ENCODE results near the gene DDB1. TPM values are rescaled to one million over a fixed set of nuclear protein-coding genes. Genes with fewer than 3 reads are reported as not detected.
A peak's percentile ranks its signal among the peaks of the same experiment; 100 is the strongest.

The DDB1 gene
- total RNA-seq (2011; cell fraction: chromatin; rRNA removed; ENCODE audit: low replicate concordance), result 556 and 576 TPM in 2 replicates
- total RNA-seq (2011; cell fraction: nucleolus; rRNA removed), result 305 and 316 TPM in 2 replicates
- total RNA-seq (2011; cell fraction: nucleoplasm; rRNA removed), result 405 and 524 TPM in 2 replicates
- total RNA-seq (2014; rRNA removed) (273 and 325 TPM in 2 replicates), total RNA-seq (2014; rRNA removed; fragmentation: Illumina TruSeq; extraction: Trizol) (237 and 239 TPM in 2 replicates), total RNA-seq (2015; rRNA removed; fragmentation: Illumina TruSeq; extraction: Trizol) (250 and 251 TPM in 2 replicates), total RNA-seq (2021) (307 and 322 TPM in 2 replicates), polyA plus RNA-seq (2011; rRNA removed) (290 and 343 TPM in 2 replicates), polyA plus RNA-seq (2014; fragmentation: Illumina TruSeq; extraction: Trizol) (259 and 266 TPM in 2 replicates), polyA plus RNA-seq (2014; fragmentation: Nextera tagmentation; extraction: Ambion mirVana) (100 to 1,000 TPM; 172 to 361 TPM), polyA plus RNA-seq (2014; rRNA removed) (201 and 224 TPM in 2 replicates), polyA minus RNA-seq (2011; rRNA and poly(A)+ RNA removed) (588 and 731 TPM in 2 replicates), Bru-seq, nascent RNA (percentile 91 among the genes with signal in this experiment), BruChase-seq, experiment 1, labeled RNA remaining after a 2-hour chase (percentile 94 among the genes with signal in this experiment), BruChase-seq, experiment 2, labeled RNA remaining after a 6-hour chase (percentile 95 among the genes with signal in this experiment)
- 317 and 331 TPM in 2 replicates for polyA plus RNA-seq (2011; cell fraction: cytosol; rRNA removed)
- polyA plus RNA-seq (2011; cell fraction: nucleus; rRNA removed), result 256 and 322 TPM in 2 replicates
- 149 and 169 TPM in 2 replicates for polyA plus RNA-seq (2012)
- polyA minus RNA-seq (2011; cell fraction: cytosol; rRNA and poly(A)+ RNA removed), result 325 and 351 TPM in 2 replicates
- 120 and 182 TPM in 2 replicates for polyA minus RNA-seq (2011; cell fraction: nucleus; rRNA and poly(A)+ RNA removed)
- long read RNA-seq, experiment 1, full-length matches to known transcripts, result 597 of 1,115 reads
- long read RNA-seq, experiment 1, partial matches to known transcripts, result 397 of 1,115 reads
- long read RNA-seq, experiment 1, other reads (novel, unspliced or antisense), result 121 of 1,115 reads
- long read RNA-seq, experiment 2, full-length matches to known transcripts, result 115 of 294 reads
- long read RNA-seq, experiment 2, partial matches to known transcripts, result 122 of 294 reads
- long read RNA-seq, experiment 2, other reads (novel, unspliced or antisense), result 57 of 294 reads
- long read RNA-seq, experiment 3, full-length matches to known transcripts, result 49 of 82 reads
- long read RNA-seq, experiment 3, partial matches to known transcripts, result 27 of 82 reads
- long read RNA-seq, experiment 3, other reads (novel, unspliced or antisense), result 6 of 82 reads

DNA sequence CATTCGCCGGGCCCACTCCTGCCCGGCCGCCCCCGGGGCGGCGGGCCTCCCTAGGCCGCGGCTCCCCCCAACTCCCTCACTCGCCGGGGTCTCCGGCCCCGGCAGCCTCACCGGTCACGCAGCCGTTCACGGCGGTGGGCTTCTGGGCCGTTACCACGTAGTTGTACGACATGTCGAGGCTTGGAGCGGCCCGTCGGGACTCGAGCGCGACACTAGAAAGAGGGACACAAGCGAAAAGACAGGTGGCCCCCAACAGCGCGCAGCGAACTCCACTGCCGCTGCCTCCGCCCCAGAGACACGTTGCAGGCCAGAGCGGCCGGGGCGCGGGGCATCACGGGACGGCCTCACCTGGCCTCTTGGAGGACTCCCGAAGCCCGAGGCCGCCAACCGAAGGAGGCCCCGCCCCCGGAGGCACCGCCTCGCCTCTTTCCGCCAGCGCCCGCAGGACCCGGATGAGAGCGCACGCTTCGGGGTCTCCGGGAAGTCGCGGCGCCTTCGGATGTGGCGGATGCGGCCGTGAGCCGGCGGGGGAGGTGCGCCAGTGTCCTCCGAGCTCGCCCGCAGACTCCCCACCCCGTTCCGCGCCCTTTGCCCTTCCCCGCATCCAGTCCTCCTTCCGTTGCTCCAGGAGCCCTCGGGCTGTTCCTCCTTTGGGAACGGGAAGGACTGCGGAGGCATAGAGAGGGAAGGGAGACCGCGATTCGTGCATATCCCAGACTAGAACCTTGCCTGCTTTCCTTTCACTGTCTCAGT, at the start of gene DDB1, which contains the start of gene TKFC:
Gene DDB1 (minus strand): TSS at position 309 of the 753 bp plus-strand sequence. CDS start 137 bp downstream, at position 172.
Gene TKFC (plus strand): TSS at position 432 of the 753 bp plus-strand sequence. CDS start 1,501 bp downstream, outside the sequence.
- Histone ChIP-seq H3K36me3 (ENCODE audit: control insufficient read depth, insufficient read depth, low read length) (peaks cover 35% of the 10 kb centered on the region), H3K4me1 (replicated peaks in 1 of 2; ENCODE audit: control insufficient read depth in 2 of 2, insufficient read depth in 2 of 2, low read length in 2 of 2) (peaks cover 40 to 56% of the 10 kb centered on the region in 2 experiments; a peak in 4 of 5 replicates), H4K20me1 (replicated peaks; ENCODE audit: control insufficient read depth, insufficient read depth, low read length) (peaks cover 7% of the 10 kb centered on the region), H3K4me2 (ENCODE audit: insufficient read depth, low read length) (peak within 1 kb of the TSS; percentile 100), H3K4me3 (peak within 1 kb of the TSS; percentile 88), H2AFZ (ENCODE audit: low read depth, low read length) (peak within 1 kb of the TSS; percentile 82), H3K79me2 (ENCODE audit: control insufficient read depth, insufficient read depth, low read length) (peaks cover 65% of the 10 kb centered on the region), H3K9me3 (replicated peaks; ENCODE audit: control insufficient read depth, insufficient read depth, low read depth, low read length) (no peaks in the 10 kb centered on the region), H3K27me3 (ENCODE audit: control insufficient read depth in 2 of 2, insufficient read depth in 2 of 2, low read length in 2 of 2) (no peaks in the 10 kb centered on the region), H3K9ac (ENCODE audit: insufficient read depth in 1 of 2, low read depth in 2 of 2, low read length in 2 of 2) (peak within 1 kb of the TSS; percentile 99), H3K9me1 (ENCODE audit: control insufficient read depth, insufficient read depth, low read length) (no peaks in the 10 kb centered on the region), H3K27ac (ENCODE audit: extremely low read depth, low read depth, low read length) (peak within 1 kb of the TSS; percentile 97)
- ChIA-PET CTCF (ENCODE audit: low intra/inter-chr PET ratio) (interaction anchor here (1.9 to 8.5 kb wide), 2 partner anchors 52 to 78 kb away, joined by 4 to 135 read pairs; no protein-coding TSS in a partner anchor), POLR2A (interaction anchor here (0.7 to 2.3 kb wide), 12 partner anchors 9 to 323 kb away, joined by 3 to 37 read pairs (median 5); partner anchors contain the start of genes CYB561A3 and TMEM138)
- 1% methylated on average over 57 of the region's 81 CpGs for WGBS (ENCODE audit: insufficient coverage, low coverage, missing lambda C conversion rate)
- BruUV-seq (replicated peaks), result no TSS peak
- ATAC-seq (peak; percentile 92), FAIRE-seq (peak; percentile 52), DNase-seq (ENCODE audit: extremely low read depth in 1 of 4, low spot score in 3 of 4) (peak; percentile 93 to 97 (median 95))
- intact Hi-C loops (cut with micrococcal nuclease), result loop anchor here (2.0 to 5.0 kb wide), 3 partner anchors 30 to 76 kb away; partner anchors contain the start of gene TMEM138
- in situ Hi-C loops (cut with MboI), result no loop called here
- no peak for TF ChIP-seq WHSC1 (IDR thresholded peaks at IDR 0.05; ENCODE audit: low read length)
- TF ChIP-seq, protein P1, sequence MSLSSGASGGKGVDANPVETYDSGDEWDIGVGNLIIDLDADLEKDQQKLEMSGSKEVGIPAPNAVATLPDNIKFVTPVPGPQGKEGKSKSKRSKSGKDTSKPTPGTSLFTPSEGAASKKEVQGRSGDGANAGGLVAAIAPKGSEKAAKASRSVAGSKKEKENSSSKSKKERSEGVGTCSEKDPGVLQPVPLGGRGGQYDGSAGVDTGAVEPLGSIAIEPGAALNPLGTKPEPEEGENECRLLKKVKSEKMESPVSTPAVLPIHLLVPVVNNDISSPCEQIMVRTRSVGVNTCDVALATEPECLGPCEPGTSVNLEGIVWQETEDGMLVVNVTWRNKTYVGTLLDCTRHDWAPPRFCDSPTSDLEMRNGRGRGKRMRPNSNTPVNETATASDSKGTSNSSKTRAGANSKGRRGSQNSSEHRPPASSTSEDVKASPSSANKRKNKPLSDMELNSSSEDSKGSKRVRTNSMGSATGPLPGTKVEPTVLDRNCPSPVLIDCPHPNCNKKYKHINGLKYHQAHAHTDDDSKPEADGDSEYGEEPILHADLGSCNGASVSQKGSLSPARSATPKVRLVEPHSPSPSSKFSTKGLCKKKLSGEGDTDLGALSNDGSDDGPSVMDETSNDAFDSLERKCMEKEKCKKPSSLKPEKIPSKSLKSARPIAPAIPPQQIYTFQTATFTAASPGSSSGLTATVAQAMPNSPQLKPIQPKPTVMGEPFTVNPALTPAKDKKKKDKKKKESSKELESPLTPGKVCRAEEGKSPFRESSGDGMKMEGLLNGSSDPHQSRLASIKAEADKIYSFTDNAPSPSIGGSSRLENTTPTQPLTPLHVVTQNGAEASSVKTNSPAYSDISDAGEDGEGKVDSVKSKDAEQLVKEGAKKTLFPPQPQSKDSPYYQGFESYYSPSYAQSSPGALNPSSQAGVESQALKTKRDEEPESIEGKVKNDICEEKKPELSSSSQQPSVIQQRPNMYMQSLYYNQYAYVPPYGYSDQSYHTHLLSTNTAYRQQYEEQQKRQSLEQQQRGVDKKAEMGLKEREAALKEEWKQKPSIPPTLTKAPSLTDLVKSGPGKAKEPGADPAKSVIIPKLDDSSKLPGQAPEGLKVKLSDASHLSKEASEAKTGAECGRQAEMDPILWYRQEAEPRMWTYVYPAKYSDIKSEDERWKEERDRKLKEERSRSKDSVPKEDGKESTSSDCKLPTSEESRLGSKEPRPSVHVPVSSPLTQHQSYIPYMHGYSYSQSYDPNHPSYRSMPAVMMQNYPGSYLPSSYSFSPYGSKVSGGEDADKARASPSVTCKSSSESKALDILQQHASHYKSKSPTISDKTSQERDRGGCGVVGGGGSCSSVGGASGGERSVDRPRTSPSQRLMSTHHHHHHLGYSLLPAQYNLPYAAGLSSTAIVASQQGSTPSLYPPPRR (CRISPR knock-in tag; IDR thresholded peaks at IDR 0.05; ENCODE audit: borderline replicate concordance), result peak; percentile 94; the same call in 1 of the 2 replicates
- no peak for TF ChIP-seq ZNF134 (CRISPR knock-in tag; conservative IDR thresholded peaks at IDR 0.05)
- TF ChIP-seq MAZ (CRISPR knock-in tag; conservative IDR thresholded peaks at IDR 0.05 in 1 of 2, IDR thresholded peaks at IDR 0.05 in 1 of 2), result peak; percentile 85 to 89
- peak; percentile 83 for TF ChIP-seq POLR2AphosphoS5 (IDR thresholded peaks at IDR 0.05; ENCODE audit: control insufficient read depth, insufficient read depth, low read depth, low read length)
